Memory B cell (primary cell): ENCODE measurements around the gene HTD2.
"Not testable (repeated sequence)": the region's sequence is repeated elsewhere in the genome, so short reads cannot be mapped to it uniquely, and the experiment has no call there.

Experiments
- ATAC-seq: fragments of 150-1000 bp; cut with Tn5 transposase; 2 replicates; pipeline ENCODE4 v1.10.0; 2021; ENCODE audit warnings: low read depth, mild to moderate bottlenecking, moderate library complexity
- DNase-seq, 2 donors: peaks; one replicate each; pipeline ENCODE4 v3.0.0; 2022; ENCODE audit warnings: low spot score in 2 of 2
- H3K27ac Mint-ChIP-seq: one replicate; pipeline ENCODE4 v1.8.0; 2022; ENCODE audit warnings: mild to moderate bottlenecking, moderate library complexity, mixed read lengths
- H3K27me3 Mint-ChIP-seq: one replicate; pipeline ENCODE4 v1.8.0; 2022; ENCODE audit warnings: mixed read lengths
- H3K36me3 Mint-ChIP-seq: one replicate; pipeline ENCODE4 v1.8.0; 2022; ENCODE audit warnings: mild to moderate bottlenecking, mixed read lengths
- H3K4me1 Mint-ChIP-seq: one replicate; pipeline ENCODE4 v1.8.0; 2022; ENCODE audit warnings: mixed read lengths
- H3K4me3 Mint-ChIP-seq: one replicate; pipeline ENCODE4 v1.8.0; 2022; ENCODE audit warnings: mild to moderate bottlenecking, moderate library complexity, mixed read lengths
- H3K9me3 Mint-ChIP-seq: one replicate; pipeline ENCODE4 v1.8.0; 2022; ENCODE audit warnings: mixed read lengths

The HTD2 gene

DNA sequence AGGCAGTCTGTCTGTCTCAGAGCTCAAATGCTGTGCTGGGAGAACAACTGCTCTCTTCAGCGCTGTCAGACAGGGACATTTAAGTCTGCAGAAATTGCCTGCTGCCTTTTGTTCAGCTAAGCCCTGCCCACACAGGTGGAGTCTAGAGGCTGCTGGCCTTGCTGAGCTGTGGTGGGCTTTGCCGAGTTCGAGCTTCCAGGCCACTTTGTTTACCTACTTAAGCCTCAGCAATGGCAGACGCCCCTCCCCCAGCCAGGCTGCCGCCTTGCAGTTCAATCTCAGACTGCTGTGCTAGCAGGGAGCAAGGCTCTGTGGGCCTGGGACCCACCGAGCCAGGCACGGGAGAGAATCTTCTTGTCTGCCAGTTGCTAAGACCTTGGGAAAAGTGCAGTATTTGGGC is 25.3 kb upstream of the HTD2 start:
- ATAC-seq: no peak
- Mint-ChIP-seq H3K4me1 (peaks cover 5% of the 10 kb centered on the region), H3K36me3 (peaks cover 41% of the 10 kb centered on the region), H3K27ac (no peak overlapping the region), H3K4me3 (no peak overlapping the region), H3K9me3 (no peaks in the 10 kb centered on the region), H3K27me3 (no peaks in the 10 kb centered on the region)
- DNase-seq: no peak

DNA sequence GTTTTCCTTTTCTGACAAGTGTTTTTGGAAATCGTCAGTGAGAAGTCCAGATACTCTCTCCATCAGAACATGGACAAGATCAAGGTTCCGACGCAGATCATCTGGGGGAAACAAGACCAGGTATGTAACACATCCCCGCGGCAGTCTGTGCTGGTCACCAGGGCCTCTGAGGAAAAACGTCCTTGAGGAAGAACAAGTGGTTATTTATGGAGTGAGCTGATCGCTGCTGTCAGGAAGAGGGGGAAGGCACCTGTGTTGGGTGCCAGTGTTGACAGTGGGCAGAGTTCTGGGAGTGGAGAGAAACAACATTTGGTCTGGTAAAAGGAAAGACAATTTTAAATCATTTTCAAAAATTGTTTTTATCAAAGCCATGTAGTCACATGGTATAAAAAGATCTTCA is 21.0 kb upstream of the HTD2 start:
- H3K27me3 Mint-ChIP-seq: no peaks in the 10 kb centered on the region
- DNase-seq (no peak), ATAC-seq (no peak)
- H3K4me3 Mint-ChIP-seq: no peak overlapping the region
- H3K4me1 Mint-ChIP-seq: peaks cover 3% of the 10 kb centered on the region
- peak overlapping the region; percentile 7 for H3K27ac Mint-ChIP-seq
- H3K36me3 Mint-ChIP-seq: peaks cover 27% of the 10 kb centered on the region
- no peaks in the 10 kb centered on the region for H3K9me3 Mint-ChIP-seq

DNA sequence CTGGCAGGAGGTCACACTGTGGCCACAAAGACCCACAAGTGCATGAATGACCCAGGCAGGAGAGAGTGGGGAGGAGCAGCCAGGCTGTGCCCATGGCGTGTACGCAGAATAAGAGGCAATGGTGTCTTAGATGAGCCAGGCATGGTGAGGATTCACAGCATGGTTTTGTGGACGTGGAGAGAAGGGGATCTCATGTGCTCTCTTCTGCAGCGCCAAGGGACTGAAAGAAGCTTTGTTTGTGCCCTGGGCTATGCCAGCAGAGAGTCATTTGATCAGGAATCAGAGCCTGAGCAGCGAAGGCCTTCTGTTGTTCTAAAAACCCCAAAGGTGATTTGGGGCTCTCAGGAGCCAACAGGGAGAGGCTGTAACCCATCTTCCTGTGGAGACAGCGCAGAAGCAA is 19.0 kb upstream of the HTD2 start:
- Mint-ChIP-seq H3K36me3 (peaks cover 21% of the 10 kb centered on the region), H3K4me3 (no peak overlapping the region), H3K9me3 (no peaks in the 10 kb centered on the region), H3K4me1 (peaks cover 3% of the 10 kb centered on the region), H3K27me3 (no peaks in the 10 kb centered on the region), H3K27ac (no peak overlapping the region)
- ATAC-seq: no peak
- DNase-seq: no peak

DNA sequence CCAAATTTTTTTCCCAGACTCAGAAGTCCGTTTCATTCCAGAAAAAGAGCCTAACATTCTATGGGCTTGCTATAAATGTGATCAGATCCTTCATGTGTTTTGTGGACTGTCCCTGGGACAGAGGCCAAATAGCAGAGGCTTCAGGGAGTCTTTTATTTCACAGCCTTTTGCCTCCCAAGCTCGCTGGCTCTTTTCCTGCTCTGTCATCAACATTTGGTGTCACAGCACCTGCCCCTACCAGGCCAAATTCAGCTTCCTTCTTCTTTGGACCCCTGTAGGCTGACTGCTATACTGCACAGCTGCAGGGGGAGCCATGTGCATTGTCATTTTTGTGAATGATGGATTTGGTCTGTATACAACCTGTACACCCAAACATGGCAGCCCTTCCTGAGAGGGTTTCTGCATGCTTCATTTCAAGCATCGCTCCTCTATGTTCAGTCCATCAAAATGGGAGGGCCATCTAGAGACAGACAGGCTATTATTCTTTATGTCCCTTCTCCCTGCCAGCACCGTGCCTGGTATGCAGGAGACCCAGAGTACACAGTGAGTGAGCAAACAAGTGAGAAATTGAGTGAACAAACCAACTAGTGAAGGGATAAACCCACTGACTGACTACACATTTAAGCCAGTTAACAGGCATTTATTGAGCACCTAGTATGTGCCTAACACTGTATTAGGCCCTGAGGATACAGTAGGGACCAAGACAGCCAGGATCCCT is 18.1 kb upstream of the HTD2 start:
- peak overlapping the region; percentile 29 for H3K27ac Mint-ChIP-seq

DNA sequence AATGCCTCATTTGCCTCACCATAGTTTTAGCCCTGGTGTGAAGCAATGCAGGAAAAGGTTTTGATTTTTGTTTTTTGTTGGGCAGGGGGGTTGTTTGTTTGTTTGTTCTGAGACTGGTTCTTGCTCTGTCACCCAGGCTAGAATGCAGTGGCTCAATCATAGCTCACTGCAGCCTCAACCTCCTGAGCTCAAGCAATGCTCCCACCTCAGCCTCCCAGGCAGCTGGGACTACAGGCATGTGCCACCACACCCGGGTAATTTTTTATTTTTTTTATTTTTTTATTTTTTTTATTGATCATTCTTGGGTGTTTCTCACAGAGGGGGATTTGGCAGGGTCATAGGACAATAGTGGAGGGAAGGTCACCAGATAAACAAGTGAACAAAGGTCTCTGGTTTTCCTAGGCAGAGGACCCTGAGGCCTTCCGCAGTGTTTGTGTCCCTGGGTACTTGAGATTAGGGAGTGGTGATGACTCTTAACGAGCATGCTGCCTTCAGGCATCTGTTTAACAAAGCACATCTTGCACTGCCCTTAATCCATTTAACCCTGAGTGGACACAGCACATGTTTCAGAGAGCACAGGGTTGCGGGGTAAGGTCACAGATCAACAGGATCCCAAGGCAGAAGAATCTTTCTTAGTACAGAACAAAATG is 17.2 kb upstream of the HTD2 start:
- DNase-seq, ATAC-seq: not testable (repeated sequence)

More for the DNA sequence above, 18.1 kb upstream of the HTD2 start:
- Mint-ChIP-seq H3K9me3 (no peaks in the 10 kb centered on the region), H3K4me3 (no peak overlapping the region), H3K27me3 (no peaks in the 10 kb centered on the region), H3K4me1 (peaks cover 3% of the 10 kb centered on the region), H3K36me3 (peaks cover 21% of the 10 kb centered on the region)
- DNase-seq: no peak
- ATAC-seq: no peak

DNA sequence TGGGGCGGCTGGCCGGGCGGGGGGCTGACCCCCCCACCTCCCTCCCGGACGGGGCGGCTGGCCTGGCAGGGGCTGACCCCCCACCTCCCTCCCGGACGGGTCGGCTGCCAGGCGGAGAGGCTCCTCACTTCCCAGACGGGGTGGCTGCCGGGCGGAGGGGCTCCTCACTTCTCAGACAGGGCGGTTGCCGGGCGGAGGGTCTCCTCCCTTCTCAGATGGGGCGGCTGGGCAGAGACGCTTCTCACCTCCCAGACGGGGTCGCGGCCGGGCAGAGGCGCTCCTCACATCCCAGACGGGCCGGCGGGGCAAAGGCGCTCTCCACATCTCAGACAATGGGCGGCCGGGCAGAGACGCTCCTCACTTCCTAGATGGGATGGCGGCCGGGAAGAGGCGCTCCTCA is 15.9 kb upstream of the HTD2 start:
- H3K9me3 Mint-ChIP-seq, H3K4me3 Mint-ChIP-seq, H3K27ac Mint-ChIP-seq, H3K4me1 Mint-ChIP-seq, H3K36me3 Mint-ChIP-seq, DNase-seq, ATAC-seq, H3K27me3 Mint-ChIP-seq: not testable (repeated sequence)

More for the DNA sequence above, 17.2 kb upstream of the HTD2 start:
- not testable (repeated sequence) for H3K4me3 Mint-ChIP-seq, H3K27ac Mint-ChIP-seq, H3K9me3 Mint-ChIP-seq, H3K27me3 Mint-ChIP-seq, H3K4me1 Mint-ChIP-seq
- H3K36me3 Mint-ChIP-seq: peaks cover 16% of the 10 kb centered on the region

DNA sequence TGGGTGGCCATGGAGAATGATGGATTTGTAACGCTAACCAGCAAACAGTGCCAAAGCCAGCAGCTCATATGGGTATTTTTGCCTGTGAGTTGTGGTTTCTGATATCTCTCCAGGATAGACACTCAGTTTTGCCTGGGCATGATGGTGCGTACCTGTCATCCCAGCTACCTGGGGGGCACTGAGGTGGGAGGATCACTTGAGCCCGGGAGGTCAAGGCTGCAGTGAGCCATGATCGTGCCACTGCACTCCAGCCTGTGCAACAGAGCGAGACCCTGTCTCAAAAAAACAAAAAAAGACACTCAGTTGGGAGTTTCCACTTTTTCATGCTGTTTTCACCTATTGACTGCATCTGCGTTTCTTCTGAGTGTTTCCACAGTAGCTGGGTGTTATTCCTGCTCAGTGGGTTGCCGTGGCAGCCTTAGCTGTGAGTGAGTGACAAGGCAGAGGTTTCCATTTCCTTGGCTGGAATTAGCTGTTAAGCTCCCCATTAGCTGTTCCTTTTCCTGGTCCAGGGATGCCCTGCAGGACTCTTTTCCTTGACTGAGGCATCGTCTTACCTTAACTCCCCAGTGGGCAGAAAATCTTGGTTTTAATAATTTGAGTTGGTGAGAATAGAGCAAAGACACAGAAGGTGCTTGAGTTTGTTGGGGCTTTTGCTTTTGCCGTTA is 14.5 kb upstream of the HTD2 start:
- peaks cover 6% of the 10 kb centered on the region for H3K36me3 Mint-ChIP-seq
- H3K4me3 Mint-ChIP-seq: no peak overlapping the region
- DNase-seq (no peak), ATAC-seq (no peak)
- H3K4me1 Mint-ChIP-seq: no peaks in the 10 kb centered on the region
- no peaks in the 10 kb centered on the region for H3K9me3 Mint-ChIP-seq
- H3K27me3 Mint-ChIP-seq: no peaks in the 10 kb centered on the region
- peak overlapping the region; percentile 11 for H3K27ac Mint-ChIP-seq

DNA sequence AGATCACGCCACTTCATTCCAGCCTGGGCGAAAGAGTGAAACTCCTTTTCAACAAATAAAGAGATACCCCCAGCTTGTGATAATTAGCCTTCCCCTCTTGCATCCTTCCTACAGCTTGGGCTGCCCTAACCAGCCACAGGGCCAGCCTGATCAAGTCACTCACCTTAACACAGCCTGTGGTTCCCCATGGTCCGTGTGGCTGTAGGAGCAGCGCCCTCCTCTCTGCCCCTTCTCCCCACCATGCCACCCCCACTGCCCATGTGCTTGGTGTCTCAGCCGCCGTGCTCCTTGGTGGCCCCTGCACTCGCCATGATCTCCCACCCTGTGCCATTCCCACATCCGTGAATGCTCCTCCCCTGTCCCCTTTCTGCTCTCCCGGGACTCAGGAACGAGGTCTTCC is 13.5 kb upstream of the HTD2 start:
- no peaks in the 10 kb centered on the region for H3K27me3 Mint-ChIP-seq
- no peaks in the 10 kb centered on the region for H3K9me3 Mint-ChIP-seq
- DNase-seq (no peak), ATAC-seq (no peak)
- peaks cover 6% of the 10 kb centered on the region for H3K36me3 Mint-ChIP-seq
- no peaks in the 10 kb centered on the region for H3K4me1 Mint-ChIP-seq
- no peak overlapping the region for H3K4me3 Mint-ChIP-seq
- H3K27ac Mint-ChIP-seq: peak overlapping the region; percentile 4

DNA sequence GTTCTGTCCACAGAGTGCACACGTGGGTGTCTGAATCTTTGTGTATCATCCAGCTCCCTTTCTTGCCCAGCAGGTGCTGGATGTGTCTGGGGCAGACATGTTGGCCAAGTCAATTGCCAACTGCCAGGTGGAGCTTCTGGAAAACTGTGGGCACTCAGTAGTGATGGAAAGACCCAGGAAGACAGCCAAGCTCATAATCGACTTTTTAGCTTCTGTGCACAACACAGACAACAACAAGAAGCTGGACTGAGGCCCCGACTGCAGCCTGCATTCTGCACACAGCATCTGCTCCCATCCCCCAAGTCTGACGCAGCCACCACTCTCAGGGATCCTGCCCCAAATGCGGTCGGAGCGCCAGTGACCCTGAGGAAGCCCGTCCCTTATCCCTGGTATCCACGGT is 12.8 kb upstream of the HTD2 start:
- DNase-seq (no peak), ATAC-seq (no peak)
- H3K27me3 Mint-ChIP-seq: no peaks in the 10 kb centered on the region
- H3K27ac Mint-ChIP-seq: peak overlapping the region; percentile 4
- H3K4me3 Mint-ChIP-seq: no peak overlapping the region
- H3K4me1 Mint-ChIP-seq: no peaks in the 10 kb centered on the region
- H3K9me3 Mint-ChIP-seq: no peaks in the 10 kb centered on the region
- H3K36me3 Mint-ChIP-seq: no peaks in the 10 kb centered on the region

DNA sequence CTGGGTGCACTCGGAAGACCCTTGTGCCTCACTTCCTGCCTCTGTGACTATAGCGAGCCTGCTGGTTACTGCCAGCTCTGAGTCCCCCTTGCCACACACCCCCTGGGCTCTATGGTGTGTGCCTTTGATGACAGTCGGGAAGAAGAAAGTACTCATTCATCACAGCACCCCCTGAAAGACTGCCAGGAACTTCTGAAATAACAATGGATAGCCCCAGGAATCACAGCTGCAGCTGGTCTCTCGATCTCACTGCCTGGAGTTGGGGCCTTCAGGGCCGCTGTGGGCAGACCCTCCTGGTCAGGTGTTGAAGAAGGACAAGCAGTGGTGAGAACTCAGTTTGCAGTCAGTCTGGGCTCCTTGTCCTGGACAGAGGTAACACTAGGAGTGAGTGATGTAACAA is 10.1 kb upstream of the HTD2 start:
- Mint-ChIP-seq H3K4me1 (no peaks in the 10 kb centered on the region), H3K27me3 (peaks cover 1% of the 10 kb centered on the region), H3K27ac (peak overlapping the region; percentile 25), H3K9me3 (peaks cover under 1% of the 10 kb centered on the region), H3K36me3 (peaks cover 1% of the 10 kb centered on the region), H3K4me3 (no peak overlapping the region)
- ATAC-seq (no peak), DNase-seq (no peak)

DNA sequence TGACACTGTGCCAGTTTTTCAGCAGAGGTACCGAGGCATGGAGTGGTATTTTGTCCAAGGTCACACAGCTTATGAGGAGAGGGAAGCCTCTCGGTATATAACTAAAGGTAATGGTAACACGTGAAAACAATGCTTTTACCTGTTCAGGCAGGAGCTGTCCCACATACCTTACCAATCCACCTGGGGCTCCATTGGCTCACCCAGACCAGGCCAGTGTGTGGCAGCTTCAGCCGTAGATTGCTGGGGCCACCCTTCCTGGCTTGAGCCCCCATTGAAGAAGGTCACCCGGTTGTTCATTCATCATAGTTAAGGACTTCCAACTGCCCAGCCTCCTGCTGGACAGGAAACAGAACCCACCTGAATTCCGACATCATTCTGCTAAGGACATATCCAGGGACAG is 9.5 kb upstream of the HTD2 start:
- H3K4me1 Mint-ChIP-seq: no peaks in the 10 kb centered on the region
- ATAC-seq (no peak), DNase-seq (no peak)
- peaks cover 3% of the 10 kb centered on the region for H3K27me3 Mint-ChIP-seq
- peaks cover 4% of the 10 kb centered on the region for H3K36me3 Mint-ChIP-seq
- H3K4me3 Mint-ChIP-seq: no peak overlapping the region
- H3K9me3 Mint-ChIP-seq: peaks cover 3% of the 10 kb centered on the region
- H3K27ac Mint-ChIP-seq: no peak overlapping the region

DNA sequence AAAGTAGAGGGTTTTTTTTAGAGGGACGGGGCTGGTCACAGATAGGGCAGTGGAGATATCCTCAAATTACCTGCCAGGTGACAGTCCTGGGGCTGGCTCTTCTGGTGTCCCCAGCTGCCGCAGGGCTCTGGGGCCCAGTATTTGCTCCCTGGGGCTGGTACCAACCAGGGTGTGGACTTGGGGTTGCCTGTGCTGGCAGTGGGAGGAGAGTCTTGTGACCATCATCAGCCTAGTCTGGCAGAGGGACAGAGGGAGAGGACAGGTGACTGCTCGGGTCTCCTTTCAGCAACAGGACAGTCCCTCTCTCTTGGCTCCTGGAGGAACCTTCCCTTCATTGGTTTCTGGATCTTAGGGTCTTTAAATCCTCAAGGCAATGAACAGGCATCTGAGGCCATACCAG is 8.1 kb upstream of the HTD2 start:
- Mint-ChIP-seq H3K4me3 (no peak overlapping the region), H3K27ac (no peak overlapping the region), H3K36me3 (peaks cover 4% of the 10 kb centered on the region), H3K9me3 (peaks cover 3% of the 10 kb centered on the region), H3K4me1 (no peaks in the 10 kb centered on the region), H3K27me3 (peaks cover 3% of the 10 kb centered on the region)
- DNase-seq: no peak
- no peak for ATAC-seq

DNA sequence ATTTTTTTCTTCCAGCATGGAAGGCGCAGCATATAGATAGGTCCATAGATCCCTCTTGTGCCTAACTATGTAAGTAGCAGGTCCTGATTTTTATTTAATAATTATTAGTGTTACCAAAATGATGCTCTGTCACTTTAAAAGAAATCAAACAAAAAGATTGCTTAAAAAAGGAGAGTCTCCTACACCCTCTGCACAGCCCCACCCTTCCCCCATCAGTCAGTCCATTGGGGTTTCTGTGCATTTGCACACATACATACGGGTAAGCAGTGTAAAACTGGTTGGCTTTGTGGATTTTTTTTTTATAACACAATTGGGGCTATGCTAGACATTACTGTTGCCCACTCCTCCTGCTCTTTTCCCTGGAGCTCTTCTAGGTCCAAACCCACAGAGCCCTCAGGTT is 7.2 kb upstream of the HTD2 start:
- DNase-seq (no peak), ATAC-seq (no peak)
- peaks cover 3% of the 10 kb centered on the region for H3K9me3 Mint-ChIP-seq
- H3K27ac Mint-ChIP-seq: no peak overlapping the region
- H3K36me3 Mint-ChIP-seq: peaks cover 4% of the 10 kb centered on the region
- H3K4me3 Mint-ChIP-seq: no peak overlapping the region
- H3K4me1 Mint-ChIP-seq: no peaks in the 10 kb centered on the region
- peaks cover 3% of the 10 kb centered on the region for H3K27me3 Mint-ChIP-seq

DNA sequence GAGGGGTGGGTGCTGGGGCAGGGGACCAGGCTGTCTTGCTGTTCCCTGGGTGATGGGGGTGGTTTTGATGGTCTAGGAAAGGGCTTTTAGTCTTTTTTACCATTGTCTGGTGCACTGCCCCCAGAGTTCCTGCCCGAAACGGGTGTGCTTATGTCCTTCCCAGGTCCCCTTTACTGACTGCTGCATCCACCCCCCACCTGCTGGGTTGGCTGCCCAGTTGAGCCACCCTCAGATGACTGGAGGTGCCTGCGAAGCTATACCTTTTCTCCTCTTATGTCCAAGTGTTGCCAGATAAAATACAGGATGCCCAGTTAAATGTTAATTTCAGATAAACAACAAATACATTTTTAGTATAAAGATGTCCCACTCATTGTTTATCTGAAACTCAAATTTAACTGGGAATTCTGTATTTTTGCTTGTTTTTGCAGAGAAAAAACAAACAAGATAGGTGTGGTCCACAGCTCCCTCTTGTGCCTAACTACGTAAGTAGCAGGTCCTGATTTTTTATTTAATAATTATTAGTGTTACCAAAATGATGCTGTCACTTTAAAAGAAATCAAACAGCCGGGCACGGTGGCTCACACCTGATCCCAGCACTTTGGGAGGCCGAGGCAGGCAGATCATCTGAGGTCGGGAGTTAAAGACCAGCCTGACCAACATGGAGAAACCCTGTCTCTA is 6.3 kb upstream of the HTD2 start:
- Mint-ChIP-seq H3K27me3 (peaks cover 3% of the 10 kb centered on the region), H3K36me3 (peaks cover 4% of the 10 kb centered on the region), H3K9me3 (peaks cover 3% of the 10 kb centered on the region), H3K4me3 (no peak overlapping the region), H3K27ac (no peak overlapping the region), H3K4me1 (no peaks in the 10 kb centered on the region)
- DNase-seq: no peak
- ATAC-seq: peak; percentile 38
